Liver (tissue), 3 donors: ENCODE data around the gene LPP.

Experiments
- EGR1 ChIP-seq, 2 donors: IDR thresholded peaks; 2 replicates each; pipeline ENCODE4 v1.6.1; 2016 to 2018; ENCODE audit warnings: antibody characterized with exemption in 2 of 2, low read depth in 2 of 2
- FOXA1 ChIP-seq: IDR thresholded peaks from 2 replicates; pipeline ENCODE4 v1.6.1; 2016; ENCODE audit warnings: antibody characterized with exemption
- GABPA ChIP-seq, 2 donors: IDR thresholded peaks in 1 of 2; conservative IDR thresholded peaks in 1 of 2; 2 replicates each; pipeline ENCODE4 v1.6.1; 2016; ENCODE audit warnings: antibody characterized with exemption in 2 of 2, mild to moderate bottlenecking in 1 of 2, moderate library complexity in 1 of 2
- HNF4G ChIP-seq: IDR thresholded peaks from 2 replicates; pipeline ENCODE4 v1.6.1; 2016; ENCODE audit warnings: antibody characterized with exemption
- JUND ChIP-seq, 2 donors: IDR thresholded peaks; 2 replicates each; pipeline ENCODE4 v1.6.1; 2016; ENCODE audit warnings: antibody characterized with exemption in 2 of 2
- NR2F2 ChIP-seq: IDR thresholded peaks from 2 replicates; pipeline ENCODE4 v1.6.1; 2016; ENCODE audit warnings: antibody characterized with exemption
- RAD21 ChIP-seq, 2 donors: IDR thresholded peaks; 2 replicates each; pipeline ENCODE4 v1.6.1; 2016; ENCODE audit warnings: antibody characterized with exemption in 2 of 2, mild to moderate bottlenecking in 2 of 2
- REST ChIP-seq: IDR thresholded peaks from 2 replicates; pipeline ENCODE4 v1.6.1; 2016; ENCODE audit warnings: antibody characterized with exemption, mild to moderate bottlenecking
- SP1 ChIP-seq: IDR thresholded peaks from 2 replicates; pipeline ENCODE4 v1.6.1; 2018; ENCODE audit warnings: antibody characterized with exemption, mild to moderate bottlenecking
- TAF1 ChIP-seq: conservative IDR thresholded peaks from 2 replicates; pipeline ENCODE4 v1.6.1; 2016; ENCODE audit warnings: antibody characterized with exemption, mild to moderate bottlenecking
- YY1 ChIP-seq: IDR thresholded peaks from 2 replicates; pipeline ENCODE4 v1.6.1; 2016; ENCODE audit warnings: antibody characterized with exemption, mild to moderate bottlenecking
- TF ChIP-seq, protein P1 (sequence below): fragments of 150-350 bp; IDR thresholded peaks from 2 replicates; pipeline ENCODE4 v1.5.1; 2017; ENCODE audit warnings: improper control_type of control experiment, low read depth, low read length; ENCODE audit not compliant: missing input control
- TF ChIP-seq, protein P2 (sequence below): IDR thresholded peaks from 2 replicates; pipeline ENCODE4 v1.6.1; 2016; ENCODE audit warnings: antibody characterized with exemption
- TF ChIP-seq, protein P3 (sequence below): IDR thresholded peaks from 2 replicates; pipeline ENCODE4 v1.6.1; 2016; ENCODE audit warnings: antibody characterized with exemption
- donor health status: healthy.
- donor health status: healthy.

- TF ChIP-seq, protein P1, sequence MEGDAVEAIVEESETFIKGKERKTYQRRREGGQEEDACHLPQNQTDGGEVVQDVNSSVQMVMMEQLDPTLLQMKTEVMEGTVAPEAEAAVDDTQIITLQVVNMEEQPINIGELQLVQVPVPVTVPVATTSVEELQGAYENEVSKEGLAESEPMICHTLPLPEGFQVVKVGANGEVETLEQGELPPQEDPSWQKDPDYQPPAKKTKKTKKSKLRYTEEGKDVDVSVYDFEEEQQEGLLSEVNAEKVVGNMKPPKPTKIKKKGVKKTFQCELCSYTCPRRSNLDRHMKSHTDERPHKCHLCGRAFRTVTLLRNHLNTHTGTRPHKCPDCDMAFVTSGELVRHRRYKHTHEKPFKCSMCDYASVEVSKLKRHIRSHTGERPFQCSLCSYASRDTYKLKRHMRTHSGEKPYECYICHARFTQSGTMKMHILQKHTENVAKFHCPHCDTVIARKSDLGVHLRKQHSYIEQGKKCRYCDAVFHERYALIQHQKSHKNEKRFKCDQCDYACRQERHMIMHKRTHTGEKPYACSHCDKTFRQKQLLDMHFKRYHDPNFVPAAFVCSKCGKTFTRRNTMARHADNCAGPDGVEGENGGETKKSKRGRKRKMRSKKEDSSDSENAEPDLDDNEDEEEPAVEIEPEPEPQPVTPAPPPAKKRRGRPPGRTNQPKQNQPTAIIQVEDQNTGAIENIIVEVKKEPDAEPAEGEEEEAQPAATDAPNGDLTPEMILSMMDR: no peak
- TF ChIP-seq FOXA1: no peak
- TF ChIP-seq, protein P2, sequence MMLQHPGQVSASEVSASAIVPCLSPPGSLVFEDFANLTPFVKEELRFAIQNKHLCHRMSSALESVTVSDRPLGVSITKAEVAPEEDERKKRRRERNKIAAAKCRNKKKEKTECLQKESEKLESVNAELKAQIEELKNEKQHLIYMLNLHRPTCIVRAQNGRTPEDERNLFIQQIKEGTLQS: no peak
- TF ChIP-seq EGR1 (IDR thresholded peaks at IDR 0.05; ENCODE audit: low read depth in 2 of 2): no peak
- no peak for TF ChIP-seq YY1
- no peak for TF ChIP-seq JUND (IDR thresholded peaks at IDR 0.05)
- no peak for TF ChIP-seq RAD21 (IDR thresholded peaks at IDR 0.05)
- TF ChIP-seq NR2F2: no peak
- no peak for TF ChIP-seq REST
- no peak for TF ChIP-seq TAF1
- TF ChIP-seq, protein P3, sequence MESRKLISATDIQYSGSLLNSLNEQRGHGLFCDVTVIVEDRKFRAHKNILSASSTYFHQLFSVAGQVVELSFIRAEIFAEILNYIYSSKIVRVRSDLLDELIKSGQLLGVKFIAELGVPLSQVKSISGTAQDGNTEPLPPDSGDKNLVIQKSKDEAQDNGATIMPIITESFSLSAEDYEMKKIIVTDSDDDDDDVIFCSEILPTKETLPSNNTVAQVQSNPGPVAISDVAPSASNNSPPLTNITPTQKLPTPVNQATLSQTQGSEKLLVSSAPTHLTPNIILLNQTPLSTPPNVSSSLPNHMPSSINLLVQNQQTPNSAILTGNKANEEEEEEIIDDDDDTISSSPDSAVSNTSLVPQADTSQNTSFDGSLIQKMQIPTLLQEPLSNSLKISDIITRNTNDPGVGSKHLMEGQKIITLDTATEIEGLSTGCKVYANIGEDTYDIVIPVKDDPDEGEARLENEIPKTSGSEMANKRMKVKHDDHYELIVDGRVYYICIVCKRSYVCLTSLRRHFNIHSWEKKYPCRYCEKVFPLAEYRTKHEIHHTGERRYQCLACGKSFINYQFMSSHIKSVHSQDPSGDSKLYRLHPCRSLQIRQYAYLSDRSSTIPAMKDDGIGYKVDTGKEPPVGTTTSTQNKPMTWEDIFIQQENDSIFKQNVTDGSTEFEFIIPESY: no peak
- TF ChIP-seq SP1: no peak
- TF ChIP-seq HNF4G: no peak
- no peak for TF ChIP-seq GABPA (IDR thresholded peaks at IDR 0.05 in 1 of 2, conservative IDR thresholded peaks at IDR 0.05 in 1 of 2)
These were observed 79.4 kb downstream of the LPP start for GRCh38 chr3:188233320-188233719.
